Measurements from ENCODE around the gene PCBP2.
"Not testable (repeated sequence)": the region's sequence is repeated elsewhere in the genome, so short reads cannot be mapped to it uniquely, and the experiment has no call there.

The PCBP2 gene

DNA sequence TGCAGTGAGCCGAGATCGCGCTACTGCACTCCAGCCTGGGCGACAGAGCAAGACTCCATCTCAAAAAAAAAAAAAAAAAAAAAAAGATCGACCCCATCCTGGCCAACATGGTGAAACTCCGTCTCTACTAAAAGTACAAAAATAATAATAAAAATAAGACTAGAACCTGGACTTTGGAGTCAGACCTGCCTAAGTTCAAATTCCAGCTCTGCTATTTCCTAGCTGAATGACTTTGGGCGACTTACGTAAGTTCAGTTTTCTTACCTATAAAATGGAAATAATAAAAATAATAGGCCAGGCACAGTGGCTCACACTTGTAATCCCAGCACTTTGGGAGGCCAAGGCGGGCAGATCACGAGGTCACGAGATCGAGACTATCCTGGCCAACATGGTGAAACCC, 29.7 kb upstream of the PCBP2 start:
- H3K27ac ChIP-seq (ENCODE audit: low read depth, low read length, severe bottlenecking); H3K36me3 ChIP-seq (ENCODE audit: control insufficient read depth, insufficient read depth, low read length); H3K9me3 ChIP-seq (ENCODE audit: control insufficient read depth, low read length); H3K4me3 ChIP-seq (ENCODE audit: extremely low read depth, insufficient read depth, low read length, poor library complexity, severe bottlenecking): not testable (repeated sequence)
- H3K4me1 ChIP-seq (ENCODE audit: control insufficient read depth, insufficient read depth, low read length, poor library complexity, severe bottlenecking): peaks cover 16% of the 10 kb centered on the region
- 90 to 100% methylated on average over 4 of the region's 12 CpGs for WGBS, 2 experiments (ENCODE audit: insufficient coverage in 2 of 2)

DNA sequence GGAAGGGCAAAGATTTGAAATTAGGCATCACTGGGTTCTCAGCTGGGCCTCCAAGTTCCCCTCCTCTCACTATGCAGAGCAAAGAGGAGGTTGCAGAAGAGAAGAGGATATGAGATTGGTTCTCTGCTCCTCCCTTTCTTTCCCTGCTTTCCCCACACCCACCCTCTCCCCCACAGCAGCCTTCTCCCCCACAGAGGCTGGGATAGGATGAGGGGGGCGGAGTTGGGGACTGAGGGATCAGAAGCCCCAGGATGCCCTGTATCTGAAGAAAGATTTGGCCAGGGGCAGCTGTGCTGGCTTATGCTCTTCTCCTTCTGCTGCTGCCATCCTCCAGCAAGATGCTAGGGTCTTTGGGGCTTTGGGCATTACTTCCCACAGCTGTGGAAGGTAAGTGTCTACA, 28.3 kb upstream of the PCBP2 start, which contains the start of gene AMHR2:
Gene AMHR2 (plus strand): TSS at position 259 of the 400 bp plus-strand sequence. CDS start 80 bp downstream, at position 339.
- no peaks in the 10 kb centered on the region for H3K36me3 ChIP-seq (ENCODE audit: control insufficient read depth, insufficient read depth, low read length)
- WGBS, 2 experiments (ENCODE audit: insufficient coverage in 2 of 2): no CpG with 5 or more reads among the region's 1 CpG
- no peak within 1 kb of the TSS for H3K4me3 ChIP-seq (ENCODE audit: extremely low read depth, insufficient read depth, low read length, poor library complexity, severe bottlenecking)
- H3K9me3 ChIP-seq (ENCODE audit: control insufficient read depth, low read length): no peaks in the 10 kb centered on the region
- H3K27ac ChIP-seq (ENCODE audit: low read depth, low read length, severe bottlenecking): no peak within 1 kb of the TSS
- H3K4me1 ChIP-seq (ENCODE audit: control insufficient read depth, insufficient read depth, low read length, poor library complexity, severe bottlenecking): peaks cover 22% of the 10 kb centered on the region

DNA sequence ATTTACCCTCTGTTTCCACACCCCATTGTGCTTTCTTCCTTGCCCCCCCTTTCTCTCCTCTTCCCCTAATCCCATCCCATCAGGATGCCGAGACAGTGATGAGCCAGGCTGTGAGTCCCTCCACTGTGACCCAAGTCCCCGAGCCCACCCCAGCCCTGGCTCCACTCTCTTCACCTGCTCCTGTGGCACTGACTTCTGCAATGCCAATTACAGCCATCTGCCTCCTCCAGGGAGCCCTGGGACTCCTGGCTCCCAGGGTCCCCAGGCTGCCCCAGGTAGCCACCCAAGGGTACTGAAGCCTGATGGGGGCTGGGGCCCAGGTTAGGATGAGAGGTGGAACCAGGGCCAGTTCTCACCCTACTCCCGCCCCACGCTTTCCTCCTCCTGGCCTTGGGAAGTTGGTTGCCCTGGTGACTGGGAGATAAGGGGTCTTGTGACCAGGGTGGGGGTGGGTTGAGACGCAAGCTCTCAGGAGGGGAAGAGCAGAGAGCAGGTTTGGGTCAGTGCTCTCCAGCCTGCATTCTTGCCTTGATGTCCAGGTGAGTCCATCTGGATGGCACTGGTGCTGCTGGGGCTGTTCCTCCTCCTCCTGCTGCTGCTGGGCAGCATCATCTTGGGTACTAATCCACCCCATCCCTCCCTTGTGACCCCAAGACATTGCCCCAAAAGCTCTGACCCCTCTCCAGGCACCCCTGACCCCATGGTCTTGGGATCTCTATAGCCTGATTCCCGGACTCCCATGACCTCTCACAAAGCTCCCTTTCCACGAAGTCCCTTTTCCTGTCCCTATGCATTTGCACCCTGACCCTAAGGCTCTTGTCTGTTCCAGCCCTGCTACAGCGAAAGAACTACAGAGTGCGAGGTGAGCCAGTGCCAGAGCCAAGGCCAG, 27.0 kb upstream of the PCBP2 start:
- H3K27ac ChIP-seq (ENCODE audit: low read depth, low read length, severe bottlenecking): no peak overlapping the region
- H3K9me3 ChIP-seq (ENCODE audit: control insufficient read depth, low read length): no peaks in the 10 kb centered on the region
- no peak overlapping the region for H3K4me3 ChIP-seq (ENCODE audit: extremely low read depth, insufficient read depth, low read length, poor library complexity, severe bottlenecking)

DNA sequence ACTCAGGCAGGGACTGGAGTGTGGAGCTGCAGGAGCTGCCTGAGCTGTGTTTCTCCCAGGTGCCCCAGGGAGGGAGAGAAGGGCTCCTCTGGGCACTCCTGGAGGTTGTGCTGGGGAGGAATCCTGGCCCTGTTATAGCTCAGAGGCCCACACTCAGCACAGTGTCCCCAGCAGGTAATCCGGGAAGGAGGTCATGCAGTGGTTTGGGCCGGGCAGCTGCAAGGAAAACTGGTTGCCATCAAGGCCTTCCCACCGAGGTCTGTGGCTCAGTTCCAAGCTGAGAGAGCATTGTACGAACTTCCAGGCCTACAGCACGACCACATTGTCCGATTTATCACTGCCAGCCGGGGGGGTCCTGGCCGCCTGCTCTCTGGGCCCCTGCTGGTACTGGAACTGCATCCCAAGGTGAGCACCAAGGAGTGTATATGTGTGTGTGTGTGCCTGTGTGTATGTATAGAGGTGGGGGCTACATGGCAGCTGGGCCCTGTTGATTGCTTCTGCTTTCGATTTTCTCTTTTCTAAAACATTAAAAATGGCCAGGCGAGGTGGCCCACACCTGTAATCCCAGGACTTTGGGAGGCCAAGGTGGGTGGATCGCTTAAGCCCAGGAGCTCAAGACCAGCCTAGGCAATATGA, 26.3 kb upstream of the PCBP2 start:
- no peaks in the 10 kb centered on the region for H3K36me3 ChIP-seq (ENCODE audit: control insufficient read depth, insufficient read depth, low read length)
- no peak overlapping the region for H3K4me3 ChIP-seq (ENCODE audit: extremely low read depth, insufficient read depth, low read length, poor library complexity, severe bottlenecking)
- no peak overlapping the region for H3K27ac ChIP-seq (ENCODE audit: low read depth, low read length, severe bottlenecking)
- peaks cover 25% of the 10 kb centered on the region for H3K4me1 ChIP-seq (ENCODE audit: control insufficient read depth, insufficient read depth, low read length, poor library complexity, severe bottlenecking)
- WGBS, 2 experiments (ENCODE audit: insufficient coverage in 2 of 2): 83 to 92% methylated on average over 10 to 11 of the region's 11 CpGs
- H3K9me3 ChIP-seq (ENCODE audit: control insufficient read depth, low read length): no peaks in the 10 kb centered on the region

More for the DNA sequence above, 27.0 kb upstream of the PCBP2 start:
- Histone ChIP-seq H3K36me3 (ENCODE audit: control insufficient read depth, insufficient read depth, low read length) (no peaks in the 10 kb centered on the region), H3K4me1 (ENCODE audit: control insufficient read depth, insufficient read depth, low read length, poor library complexity, severe bottlenecking) (peaks cover 25% of the 10 kb centered on the region)
- 80 to 95% methylated on average over 5 to 7 of the region's 9 CpGs for WGBS, 2 experiments (ENCODE audit: insufficient coverage in 2 of 2)

DNA sequence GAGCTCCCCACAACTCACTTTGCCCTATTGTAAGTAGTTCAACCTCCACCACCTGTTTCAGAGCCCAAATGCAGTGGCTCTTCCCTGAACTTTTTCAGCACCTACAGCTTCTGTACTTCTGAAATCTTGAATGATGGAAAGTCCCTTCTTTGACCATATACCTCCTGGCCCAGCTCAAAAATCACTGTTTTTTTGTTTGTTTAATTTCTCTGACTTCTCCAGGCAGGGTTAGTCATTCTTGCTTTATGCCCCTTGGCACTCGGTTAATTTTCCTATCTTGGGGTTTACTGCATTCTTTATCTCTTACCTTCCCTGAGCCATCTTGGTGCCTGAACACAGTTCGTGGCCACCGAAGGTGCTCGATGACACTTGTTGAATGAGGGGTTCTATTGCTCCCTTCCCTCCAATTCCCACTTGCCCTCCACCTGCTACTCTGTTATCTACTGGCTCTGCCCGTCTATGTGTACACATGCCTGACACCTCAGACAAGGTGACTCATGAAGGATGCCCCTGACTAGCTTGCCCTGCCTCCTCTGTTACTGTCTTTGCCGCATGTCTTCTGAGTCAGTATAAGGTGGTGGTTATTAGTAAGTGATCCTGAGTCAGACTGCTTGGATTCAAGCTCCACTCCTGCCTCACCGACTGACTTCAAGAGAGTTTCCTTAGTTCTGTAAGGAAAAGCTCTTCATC, 23.9 kb upstream of the PCBP2 start:
- 90 to 99% methylated on average over 6 to 7 of the region's 7 CpGs for WGBS, 2 experiments (ENCODE audit: insufficient coverage in 2 of 2)
- Histone ChIP-seq H3K9me3 (ENCODE audit: control insufficient read depth, low read length) (no peaks in the 10 kb centered on the region), H3K4me3 (ENCODE audit: extremely low read depth, insufficient read depth, low read length, poor library complexity, severe bottlenecking) (no peak overlapping the region), H3K4me1 (ENCODE audit: control insufficient read depth, insufficient read depth, low read length, poor library complexity, severe bottlenecking) (peaks cover 30% of the 10 kb centered on the region), H3K27ac (ENCODE audit: low read depth, low read length, severe bottlenecking) (no peak overlapping the region), H3K36me3 (ENCODE audit: control insufficient read depth, insufficient read depth, low read length) (no peaks in the 10 kb centered on the region)

DNA sequence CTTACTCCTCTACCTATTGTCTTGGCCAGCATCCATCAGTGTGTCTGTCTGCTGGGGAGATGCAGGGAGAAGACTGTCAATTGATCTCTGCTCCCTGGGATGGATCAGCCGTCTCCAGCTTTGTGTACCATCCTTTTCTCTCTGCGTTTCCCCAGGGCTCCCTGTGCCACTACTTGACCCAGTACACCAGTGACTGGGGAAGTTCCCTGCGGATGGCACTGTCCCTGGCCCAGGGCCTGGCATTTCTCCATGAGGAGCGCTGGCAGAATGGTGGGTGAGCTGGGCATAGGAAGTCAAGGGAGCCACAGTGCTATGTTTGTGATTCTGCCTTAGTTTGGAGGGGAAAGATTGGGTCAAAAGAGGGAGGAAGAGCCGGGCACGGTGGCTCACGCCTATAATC, 23.2 kb upstream of the PCBP2 start:
- Histone ChIP-seq H3K36me3 (ENCODE audit: control insufficient read depth, insufficient read depth, low read length) (no peaks in the 10 kb centered on the region), H3K27ac (ENCODE audit: low read depth, low read length, severe bottlenecking) (no peak overlapping the region)
- WGBS, 2 experiments (ENCODE audit: insufficient coverage in 2 of 2): 69 to 100% methylated on average over 5 of the region's 7 CpGs

DNA sequence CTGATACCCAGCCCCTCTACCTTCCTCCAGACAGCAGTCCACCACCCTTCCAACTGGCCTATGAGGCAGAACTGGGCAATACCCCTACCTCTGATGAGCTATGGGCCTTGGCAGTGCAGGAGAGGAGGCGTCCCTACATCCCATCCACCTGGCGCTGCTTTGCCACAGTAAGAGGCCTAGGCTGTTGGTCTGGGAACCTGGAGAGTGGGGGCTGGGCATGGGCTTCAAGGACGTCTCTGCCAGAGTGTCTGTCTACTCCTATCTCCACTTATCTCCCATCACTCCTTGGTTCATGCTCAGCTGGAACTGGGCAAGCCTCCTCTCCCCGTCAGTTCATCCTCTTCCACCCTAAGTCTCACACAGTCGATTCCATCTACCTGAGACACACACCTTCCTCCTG, 21.8 kb upstream of the PCBP2 start:
- Histone ChIP-seq H3K9me3 (ENCODE audit: control insufficient read depth, low read length) (no peaks in the 10 kb centered on the region), H3K4me1 (ENCODE audit: control insufficient read depth, insufficient read depth, low read length, poor library complexity, severe bottlenecking) (peaks cover 17% of the 10 kb centered on the region), H3K36me3 (ENCODE audit: control insufficient read depth, insufficient read depth, low read length) (no peaks in the 10 kb centered on the region), H3K4me3 (ENCODE audit: extremely low read depth, insufficient read depth, low read length, poor library complexity, severe bottlenecking) (no peak overlapping the region), H3K27ac (ENCODE audit: low read depth, low read length, severe bottlenecking) (no peak overlapping the region)
- 88 to 90% methylated on average over 2 to 5 of the region's 5 CpGs for WGBS, 2 experiments (ENCODE audit: insufficient coverage in 2 of 2)

More for the DNA sequence above, 23.2 kb upstream of the PCBP2 start:
- H3K4me1 ChIP-seq (ENCODE audit: control insufficient read depth, insufficient read depth, low read length, poor library complexity, severe bottlenecking): peaks cover 24% of the 10 kb centered on the region
- no peak overlapping the region for H3K4me3 ChIP-seq (ENCODE audit: extremely low read depth, insufficient read depth, low read length, poor library complexity, severe bottlenecking)
- no peaks in the 10 kb centered on the region for H3K9me3 ChIP-seq (ENCODE audit: control insufficient read depth, low read length)

DNA sequence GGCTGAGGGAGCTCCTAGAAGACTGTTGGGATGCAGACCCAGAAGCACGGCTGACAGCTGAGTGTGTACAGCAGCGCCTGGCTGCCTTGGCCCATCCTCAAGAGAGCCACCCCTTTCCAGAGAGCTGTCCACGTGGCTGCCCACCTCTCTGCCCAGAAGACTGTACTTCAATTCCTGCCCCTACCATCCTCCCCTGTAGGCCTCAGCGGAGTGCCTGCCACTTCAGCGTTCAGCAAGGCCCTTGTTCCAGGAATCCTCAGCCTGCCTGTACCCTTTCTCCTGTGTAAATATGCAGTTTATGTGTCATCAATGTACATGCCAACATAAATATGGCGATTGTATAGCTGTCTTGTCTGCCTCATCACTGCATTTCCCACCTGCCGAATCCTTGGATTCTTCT, 20.7 kb upstream of the PCBP2 start:
- H3K4me1 ChIP-seq (ENCODE audit: control insufficient read depth, insufficient read depth, low read length, poor library complexity, severe bottlenecking): peaks cover 13% of the 10 kb centered on the region
- H3K27ac ChIP-seq (ENCODE audit: low read depth, low read length, severe bottlenecking): no peak overlapping the region
- H3K36me3 ChIP-seq (ENCODE audit: control insufficient read depth, insufficient read depth, low read length): no peaks in the 10 kb centered on the region
- H3K9me3 ChIP-seq (ENCODE audit: control insufficient read depth, low read length): no peaks in the 10 kb centered on the region
- no peak overlapping the region for H3K4me3 ChIP-seq (ENCODE audit: extremely low read depth, insufficient read depth, low read length, poor library complexity, severe bottlenecking)
- 85 to 86% methylated on average over 5 to 7 of the region's 7 CpGs for whole genome bisulfite sequencing, 2 experiments (ENCODE audit: insufficient coverage in 2 of 2)

DNA sequence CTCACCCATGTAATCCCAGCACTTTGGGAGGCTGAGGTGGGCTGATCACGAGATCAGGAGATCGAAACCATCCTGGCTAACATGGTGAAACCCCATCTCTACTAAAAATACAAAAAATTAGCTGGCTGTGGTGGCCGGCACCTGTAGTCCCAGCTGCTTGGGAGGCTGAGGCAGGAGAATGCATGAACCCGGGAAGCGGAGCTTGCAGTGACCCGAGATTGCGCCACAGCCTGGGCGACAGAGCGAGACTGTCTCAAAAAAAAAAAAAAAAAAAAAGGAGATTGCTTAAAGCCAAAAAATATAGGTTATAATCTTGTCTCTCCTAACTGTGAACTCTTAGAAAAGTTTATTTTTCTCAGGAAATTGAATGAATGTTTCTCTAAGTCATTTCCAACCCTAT, 16.6 kb upstream of the PCBP2 start:
- 92 to 98% methylated on average over 5 to 6 of the region's 9 CpGs for WGBS, 2 experiments (ENCODE audit: insufficient coverage in 2 of 2)
- not testable (repeated sequence) for H3K36me3 ChIP-seq (ENCODE audit: control insufficient read depth, insufficient read depth, low read length); H3K4me1 ChIP-seq (ENCODE audit: control insufficient read depth, insufficient read depth, low read length, poor library complexity, severe bottlenecking); H3K4me3 ChIP-seq (ENCODE audit: extremely low read depth, insufficient read depth, low read length, poor library complexity, severe bottlenecking); H3K27ac ChIP-seq (ENCODE audit: low read depth, low read length, severe bottlenecking); H3K9me3 ChIP-seq (ENCODE audit: control insufficient read depth, low read length)

DNA sequence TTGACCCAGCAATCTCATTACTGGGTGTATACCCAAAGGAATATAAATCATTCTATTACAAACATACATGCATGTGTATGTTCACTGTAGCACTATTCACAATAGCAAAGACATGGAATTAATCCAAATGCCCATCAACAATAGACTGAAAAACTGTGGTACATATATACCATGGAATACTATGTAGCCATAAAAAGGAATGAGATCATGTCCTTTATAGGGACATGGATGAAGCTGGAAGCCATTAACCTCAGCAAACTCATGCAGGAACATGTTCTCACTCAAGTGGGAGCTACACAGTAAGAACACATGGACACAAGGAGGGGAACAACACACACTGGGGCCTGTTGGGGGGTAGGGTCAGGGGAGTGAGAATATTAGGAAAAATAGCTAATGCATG, 12.3 kb upstream of the PCBP2 start:
- not testable (repeated sequence) for H3K4me3 ChIP-seq (ENCODE audit: extremely low read depth, insufficient read depth, low read length, poor library complexity, severe bottlenecking); H3K4me1 ChIP-seq (ENCODE audit: control insufficient read depth, insufficient read depth, low read length, poor library complexity, severe bottlenecking); H3K9me3 ChIP-seq (ENCODE audit: control insufficient read depth, low read length); H3K27ac ChIP-seq (ENCODE audit: low read depth, low read length, severe bottlenecking)
- peaks cover 19% of the 10 kb centered on the region for H3K36me3 ChIP-seq (ENCODE audit: control insufficient read depth, insufficient read depth, low read length)

Data from mesodermal cell (in vitro differentiated cells).